ENCODE results near the gene NUAK1.

GRCh38 chr12:106066051-106066705, 72.6 kb downstream of the NUAK1 start:
- TF ChIP-seq, protein P1, sequence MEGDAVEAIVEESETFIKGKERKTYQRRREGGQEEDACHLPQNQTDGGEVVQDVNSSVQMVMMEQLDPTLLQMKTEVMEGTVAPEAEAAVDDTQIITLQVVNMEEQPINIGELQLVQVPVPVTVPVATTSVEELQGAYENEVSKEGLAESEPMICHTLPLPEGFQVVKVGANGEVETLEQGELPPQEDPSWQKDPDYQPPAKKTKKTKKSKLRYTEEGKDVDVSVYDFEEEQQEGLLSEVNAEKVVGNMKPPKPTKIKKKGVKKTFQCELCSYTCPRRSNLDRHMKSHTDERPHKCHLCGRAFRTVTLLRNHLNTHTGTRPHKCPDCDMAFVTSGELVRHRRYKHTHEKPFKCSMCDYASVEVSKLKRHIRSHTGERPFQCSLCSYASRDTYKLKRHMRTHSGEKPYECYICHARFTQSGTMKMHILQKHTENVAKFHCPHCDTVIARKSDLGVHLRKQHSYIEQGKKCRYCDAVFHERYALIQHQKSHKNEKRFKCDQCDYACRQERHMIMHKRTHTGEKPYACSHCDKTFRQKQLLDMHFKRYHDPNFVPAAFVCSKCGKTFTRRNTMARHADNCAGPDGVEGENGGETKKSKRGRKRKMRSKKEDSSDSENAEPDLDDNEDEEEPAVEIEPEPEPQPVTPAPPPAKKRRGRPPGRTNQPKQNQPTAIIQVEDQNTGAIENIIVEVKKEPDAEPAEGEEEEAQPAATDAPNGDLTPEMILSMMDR (IDR thresholded peaks at IDR 0.05): no peak
- TF ChIP-seq POLR2AphosphoS5 (IDR thresholded peaks at IDR 0.05): no peak
- no peak for TF ChIP-seq POLR2A (IDR thresholded peaks at IDR 0.05; ENCODE audit: low read depth)
- no peak for TF ChIP-seq EP300 (IDR thresholded peaks at IDR 0.05)
